ENCODE measurements around the gene TAX1BP1.
"Not testable (repeated sequence)": the region's sequence is repeated elsewhere in the genome, so short reads cannot be mapped to it uniquely, and the experiment has no call there.

The TAX1BP1 gene

GRCh38 chr7:27846388-27846787 lies 106.4 kb downstream of the TAX1BP1 start:
- no peak for DNase-seq

GRCh38 chr7:27850531-27850930 lies 110.6 kb downstream of the TAX1BP1 start:
- no peak for DNase-seq

DNA sequence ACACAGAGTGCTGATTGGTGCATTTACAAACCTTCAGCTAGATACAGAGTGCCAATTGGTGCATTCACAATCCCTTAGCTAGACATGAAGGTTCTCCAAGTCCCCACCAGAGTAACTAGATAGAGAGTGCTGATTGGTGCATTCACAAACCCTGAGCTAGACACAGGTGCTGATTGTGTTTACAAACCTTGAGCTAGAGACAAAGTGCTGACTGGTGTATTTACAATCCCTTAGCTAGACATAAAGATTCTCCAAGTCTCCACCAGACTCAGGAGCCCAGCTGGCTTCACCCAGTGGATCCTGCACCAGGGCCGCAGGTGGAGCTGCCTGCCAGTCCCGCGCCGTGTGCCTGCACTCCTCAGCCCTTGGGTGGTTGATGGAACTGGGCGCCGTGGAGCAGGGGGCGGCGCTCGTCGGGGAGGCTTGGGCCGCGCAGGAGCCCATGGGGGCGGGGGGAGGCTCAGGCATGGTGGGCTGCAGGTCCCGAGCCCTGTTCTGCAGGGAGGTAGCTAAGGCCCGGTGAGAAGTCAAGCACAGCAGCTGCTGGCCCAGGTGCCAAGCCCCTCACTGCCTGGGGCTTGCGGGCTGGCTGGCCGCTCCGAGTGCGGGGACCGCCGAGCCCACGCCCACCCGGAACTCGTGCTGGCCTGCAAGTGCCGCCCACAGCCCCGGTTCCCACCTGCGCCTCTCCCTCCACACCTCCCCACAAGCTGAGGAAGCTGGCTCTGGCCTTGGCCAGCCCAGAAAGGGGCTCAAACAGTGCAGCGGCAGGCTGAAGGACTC lies 116.9 kb downstream of the TAX1BP1 start:
- DNase-seq: not testable (repeated sequence)

- peak; percentile 66 to 81 (median 67) for DNase-seq
These were observed 120.8 kb downstream of the TAX1BP1 start for GRCh38 chr7:27860800-27861199.

GRCh38 chr7:27861747-27862146 lies 121.8 kb downstream of the TAX1BP1 start:
- no peak for DNase-seq

GRCh38 chr7:27863880-27864279 lies 123.9 kb downstream of the TAX1BP1 start:
- no peak for DNase-seq

- DNase-seq: no peak
These were observed 126.3 kb downstream of the TAX1BP1 start for GRCh38 chr7:27866256-27866655.

DNA sequence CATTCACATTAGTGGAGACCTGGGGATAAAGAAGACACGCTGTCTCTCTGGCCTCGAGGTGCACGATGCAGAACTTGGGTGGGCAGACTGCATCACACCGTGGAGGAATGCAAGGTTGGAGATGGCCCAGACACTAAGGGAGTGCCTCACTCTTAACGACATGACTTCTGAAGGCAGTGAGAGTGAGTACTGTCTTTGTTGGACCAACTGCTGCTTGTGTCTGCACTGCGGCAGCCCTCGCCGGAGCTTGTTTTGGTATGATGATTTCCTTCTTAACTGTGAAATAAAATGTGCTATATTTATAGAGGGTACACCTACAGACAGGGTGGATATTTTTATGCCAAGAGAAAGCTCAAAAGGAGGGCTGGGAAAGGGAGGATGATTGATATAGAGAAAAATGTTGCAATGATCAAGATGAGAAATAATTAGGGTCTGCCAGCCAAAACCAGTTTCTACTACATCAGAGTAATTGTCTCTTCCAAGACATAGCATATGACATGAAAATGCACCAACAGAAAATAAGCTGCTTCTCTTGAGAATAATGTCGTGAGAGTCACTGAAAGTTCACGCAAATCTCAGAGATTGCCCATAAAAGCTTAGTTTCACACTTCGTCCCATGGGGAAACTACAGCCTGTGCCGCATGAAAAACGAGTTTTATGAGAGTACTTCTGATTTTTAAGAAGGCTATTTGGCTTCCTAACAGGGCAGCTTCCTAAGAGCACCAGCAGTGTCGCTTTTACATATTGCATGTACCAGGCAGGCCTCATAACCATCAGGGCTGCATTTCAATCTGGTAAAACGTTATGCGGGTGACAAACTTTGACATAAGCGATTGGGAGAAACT lies 127.1 kb downstream of the TAX1BP1 start:
- no peak for DNase-seq

- peak; percentile 19 to 33 (median 33) for DNase-seq
These were observed 128.2 kb downstream of the TAX1BP1 start for GRCh38 chr7:27868131-27868550.

DNA sequence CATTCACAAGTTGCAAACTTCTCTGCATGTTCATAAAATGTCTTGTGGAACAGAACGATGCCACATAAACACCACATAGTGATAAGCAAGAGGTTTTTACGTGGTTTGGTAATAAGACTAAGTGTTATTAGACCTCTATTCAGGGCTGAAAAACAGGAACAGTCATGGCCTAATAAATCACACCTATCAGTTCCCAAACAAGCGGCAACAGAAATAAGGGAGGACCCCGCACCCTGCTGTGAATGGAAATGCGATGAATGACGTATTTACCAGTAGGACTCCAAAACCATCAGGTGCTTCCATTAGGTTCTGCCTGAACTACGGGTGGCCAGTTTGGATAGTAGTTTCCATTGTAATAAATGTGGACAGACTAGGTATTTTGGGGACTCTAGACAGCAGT lies 129.1 kb downstream of the TAX1BP1 start:
- no peak for DNase-seq

DNA sequence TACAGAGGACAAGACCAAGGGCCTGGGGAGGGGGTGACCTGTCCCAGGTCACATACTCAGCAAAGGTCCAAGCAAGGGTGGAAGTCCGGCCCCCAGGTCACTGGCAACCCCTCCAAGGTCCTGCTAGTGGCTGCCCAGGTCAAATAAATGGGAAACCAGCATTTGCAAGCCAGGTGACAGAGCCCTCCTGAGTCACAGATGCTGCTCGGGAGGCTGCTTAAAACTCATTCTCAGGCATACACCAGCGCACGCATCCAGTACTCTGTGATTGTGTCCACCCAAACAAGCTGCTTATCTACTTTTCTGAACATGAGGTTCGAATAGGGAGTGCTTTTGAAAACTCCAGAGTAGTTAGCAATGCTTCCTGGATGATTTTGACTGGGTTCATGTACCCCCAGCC lies 130.6 kb downstream of the TAX1BP1 start:
- DNase-seq: no peak

- no peak for DNase-seq
These were observed 131.1 kb downstream of the TAX1BP1 start for GRCh38 chr7:27871086-27871485.

DNA sequence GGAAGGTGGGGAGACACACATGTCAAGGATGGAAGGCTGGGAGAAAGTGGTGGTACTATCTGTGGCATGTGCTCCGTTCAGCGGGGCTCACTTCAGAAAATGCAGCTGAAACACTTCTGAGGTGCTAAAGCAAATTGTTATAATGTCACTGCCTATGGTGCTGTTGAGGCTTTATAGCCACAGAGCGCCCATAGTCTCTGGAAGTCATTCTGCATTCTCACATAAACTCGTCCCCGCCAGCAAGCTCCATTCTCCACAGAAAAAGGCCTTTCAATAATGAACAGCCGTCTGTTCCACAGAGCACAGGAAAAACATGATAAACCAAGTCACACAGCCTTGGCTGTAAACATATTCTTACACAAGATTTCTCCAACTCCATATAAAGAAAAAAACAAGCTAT lies 131.9 kb downstream of the TAX1BP1 start:
- DNase-seq: no peak

DNA sequence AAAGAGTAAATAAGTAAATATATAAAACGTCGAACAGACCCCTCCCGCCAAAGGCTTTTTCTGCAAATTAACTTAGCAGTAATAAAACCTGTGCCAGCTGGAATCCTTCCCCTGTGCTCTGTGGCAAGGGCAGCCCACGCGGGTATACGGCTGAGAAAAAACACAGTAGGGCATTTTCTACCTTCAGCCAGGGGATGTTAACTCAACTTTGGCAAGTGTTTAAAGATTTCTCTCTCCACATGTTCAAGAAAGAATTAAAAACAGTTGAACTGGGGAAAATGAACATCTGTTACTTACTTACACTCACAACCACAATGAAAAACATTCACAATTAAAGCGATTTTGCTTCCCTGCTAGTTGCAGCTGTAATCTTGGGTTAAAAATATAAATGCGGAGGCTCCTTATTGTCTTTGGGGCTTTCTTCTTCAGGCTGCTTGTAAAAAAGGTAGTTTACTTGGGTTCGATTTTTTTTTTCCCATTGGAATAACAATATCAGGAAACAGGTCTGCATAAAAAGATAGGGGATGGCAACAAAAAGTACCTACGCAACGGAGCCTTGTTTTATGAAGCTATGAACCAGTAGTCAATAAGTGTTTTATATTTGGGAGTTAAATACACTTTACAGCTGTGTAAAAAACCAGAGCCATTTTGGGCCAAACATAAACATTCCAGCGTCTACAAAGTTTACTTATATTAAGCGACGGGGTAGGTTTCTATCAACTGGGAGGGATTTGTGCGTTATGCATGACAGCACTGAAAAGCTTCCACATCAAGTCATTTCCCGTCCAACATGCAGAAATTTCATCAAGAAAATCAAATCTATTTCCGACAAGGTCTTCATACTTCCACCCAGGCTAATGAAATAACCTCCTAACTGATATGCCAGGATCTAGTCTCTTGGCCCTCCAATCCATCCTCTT lies 132.7 kb downstream of the TAX1BP1 start:
- no peak for DNase-seq

DNA sequence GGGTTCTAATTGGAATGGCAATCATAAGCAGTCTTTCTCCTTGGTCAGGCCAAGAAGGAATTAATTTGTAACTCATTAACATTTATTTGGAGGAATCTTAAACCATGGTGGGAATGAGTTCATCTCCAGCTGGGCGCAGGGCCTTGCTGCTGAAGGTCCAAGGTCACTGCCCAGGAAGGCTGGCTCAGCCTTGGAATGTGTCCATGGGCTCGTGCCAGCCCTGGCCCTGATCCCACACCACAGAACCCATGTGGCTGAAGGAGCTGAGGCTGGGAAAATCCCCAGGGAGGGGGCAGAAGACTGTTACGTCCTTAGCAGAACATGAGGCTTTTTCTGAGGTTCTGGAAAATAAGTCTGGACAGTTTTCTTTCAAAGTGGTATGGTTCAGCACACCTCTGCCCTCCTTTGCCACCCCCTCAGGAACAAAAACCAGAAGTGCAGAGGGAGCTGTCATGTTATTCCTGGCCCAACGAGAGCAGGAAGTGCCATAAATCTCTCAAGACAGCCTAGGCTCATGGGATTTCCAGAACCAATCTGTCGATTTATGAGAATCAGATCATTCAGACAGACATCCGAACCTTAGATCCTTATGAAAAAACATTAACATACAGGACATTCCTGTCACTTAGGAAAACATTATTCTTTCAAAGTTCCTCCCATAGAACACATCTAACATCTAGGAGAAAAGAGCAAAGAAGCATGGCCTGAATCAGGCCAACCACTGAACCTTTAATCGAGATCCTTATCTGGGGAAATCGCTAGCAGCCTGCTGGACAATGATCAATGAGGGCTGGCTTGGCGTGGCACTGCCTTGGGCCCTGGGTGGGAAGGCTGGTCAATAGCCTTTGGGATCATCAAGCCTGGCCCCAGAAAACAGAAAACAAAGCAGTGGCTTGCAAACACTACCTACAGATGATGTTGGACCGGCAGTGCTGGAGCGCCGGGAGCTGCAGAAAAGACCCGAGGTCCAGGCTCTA lies 134.3 kb downstream of the TAX1BP1 start:
- peak in 1 of 3 donors; percentile 21 for DNase-seq

- no peak for DNase-seq
These were observed 135.1 kb downstream of the TAX1BP1 start for GRCh38 chr7:27875061-27875460.

DNA sequence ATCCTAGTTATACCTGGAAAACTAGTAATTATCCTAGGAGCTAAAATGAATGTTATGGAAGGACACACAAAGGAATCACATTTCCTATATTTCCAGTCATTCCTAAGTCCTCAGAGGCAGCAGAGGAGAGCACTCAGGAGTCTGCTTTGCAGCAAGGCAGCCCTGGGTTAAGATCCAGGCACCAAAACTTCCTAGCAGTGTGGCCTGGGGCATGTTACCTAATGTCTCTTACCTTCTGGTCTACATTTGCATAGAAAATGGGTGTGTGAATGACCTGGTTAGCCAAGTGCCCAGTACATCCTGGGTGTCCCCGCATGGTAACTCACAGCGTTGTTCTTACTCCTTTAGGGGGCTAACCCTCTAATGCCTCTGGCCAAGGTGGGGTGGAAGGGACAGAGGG lies 135.9 kb downstream of the TAX1BP1 start:
- DNase-seq: no peak

DNA sequence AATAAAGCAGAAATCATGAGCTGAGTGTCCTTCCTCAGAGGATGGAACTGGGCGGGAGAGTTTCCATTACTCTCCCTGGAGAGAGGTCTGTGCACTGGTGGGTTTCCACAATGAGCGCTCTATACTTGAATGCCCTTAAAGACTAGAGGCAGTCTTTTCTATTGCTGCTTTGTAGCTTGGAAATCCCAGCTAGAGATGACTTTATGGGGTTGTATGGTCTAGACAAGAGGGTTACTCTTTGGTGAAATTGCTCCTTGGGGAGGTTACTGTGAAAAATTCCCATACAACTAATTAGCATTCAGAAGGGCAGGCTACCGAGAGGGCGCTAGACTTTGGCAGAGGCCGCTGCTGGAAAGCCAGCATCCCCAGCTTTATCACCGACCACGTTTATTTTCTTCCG lies 136.8 kb downstream of the TAX1BP1 start:
- no peak for DNase-seq

All from suppressor macrophage treated with lipopolysaccharide for 1 hour (primary cell).